DMS114 treated with DMSO at 0.1 percent for 48 hours (cell line): Measurements from ENCODE around the gene C9orf78.

Experiments
- DNase-seq: peaks from one replicate; lab custom pipeline; 2025; ENCODE audit not compliant: unreplicated experiment; lab: John Stamatoyannopoulos, UW

C9orf78 gene

DNA sequence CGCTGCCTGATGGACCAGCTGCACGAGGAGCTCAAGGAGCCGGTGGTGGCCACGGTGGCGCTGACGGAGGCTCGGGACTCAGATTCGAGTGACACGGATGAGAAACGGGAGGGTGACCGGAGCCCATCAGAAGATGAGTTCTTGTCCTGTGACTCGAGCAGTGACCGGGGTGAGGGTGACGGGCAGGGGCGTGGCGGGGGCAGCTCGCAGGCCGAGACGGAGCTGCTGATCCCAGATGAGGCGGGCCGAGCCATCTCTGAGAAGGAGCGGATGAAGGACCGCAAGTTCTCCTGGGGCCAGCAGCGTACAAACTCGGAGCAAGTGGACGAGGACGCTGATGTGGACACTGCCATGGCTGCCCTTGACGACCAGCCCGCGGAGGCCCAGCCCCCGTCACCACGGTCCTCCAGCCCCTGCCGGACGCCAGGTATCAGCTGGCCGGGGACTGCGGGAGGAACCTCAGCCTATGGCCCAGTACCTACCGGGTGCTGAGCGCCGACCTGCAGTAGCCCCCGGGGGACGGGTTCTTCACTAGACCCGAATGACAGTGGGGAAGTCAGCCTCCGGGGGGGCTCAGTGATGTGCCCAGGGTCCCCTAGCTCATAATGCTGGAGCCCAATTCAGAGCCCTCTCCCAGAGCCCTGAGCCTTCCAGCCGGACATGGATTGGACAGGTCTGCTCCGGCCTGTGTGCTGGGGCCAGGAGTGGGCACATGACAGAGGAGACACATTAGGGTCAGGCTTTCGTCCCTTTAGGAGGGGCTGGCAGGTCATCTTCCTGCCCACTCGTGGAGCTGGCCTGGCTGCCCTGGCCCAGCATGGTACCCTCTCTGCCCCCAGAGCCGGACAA, 33.2 kb upstream of the C9orf78 start:
- DNase-seq, result no peak

DNA sequence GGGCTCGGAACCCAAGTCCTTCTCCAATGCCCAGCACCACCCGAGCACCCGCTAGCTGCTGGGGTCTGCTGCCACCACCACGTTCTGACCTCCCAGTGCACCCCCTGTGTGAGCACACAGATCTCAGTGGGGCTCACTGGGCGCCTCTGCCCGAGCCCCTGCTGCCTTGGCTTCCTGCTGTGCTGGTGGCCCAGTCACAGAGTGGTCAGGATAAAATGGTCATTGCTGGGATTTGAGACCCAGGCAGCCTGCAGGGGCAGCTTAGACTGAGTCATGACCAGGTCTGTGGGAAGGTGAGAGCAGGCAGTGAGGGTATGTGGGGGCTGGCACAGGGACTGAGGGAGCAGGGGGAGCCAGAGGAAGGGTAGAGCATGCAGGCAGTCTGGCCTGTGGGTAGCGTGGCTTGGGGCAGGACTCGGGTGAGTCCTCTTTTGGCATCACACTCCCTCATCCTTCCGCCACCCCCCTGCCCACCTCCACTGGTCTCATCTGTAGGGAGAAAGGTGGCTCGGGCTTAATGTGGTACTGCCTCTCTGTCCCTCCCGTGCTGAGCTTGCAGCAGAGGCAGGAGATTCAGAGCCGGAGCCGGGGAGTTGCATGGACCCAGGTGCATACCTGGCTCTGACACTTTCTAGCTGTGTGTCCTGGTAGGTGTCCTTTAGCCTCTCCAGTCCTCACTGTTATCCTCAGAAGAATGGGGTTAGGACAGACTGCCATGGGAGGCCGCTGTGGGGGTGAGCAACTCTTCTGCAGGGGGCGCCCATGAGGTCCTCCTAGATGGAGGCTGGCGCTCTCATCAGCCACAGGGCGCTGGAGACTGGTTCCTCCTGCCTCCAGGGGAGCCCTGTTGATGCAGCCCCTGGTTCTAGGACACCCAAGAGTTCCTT, 32.3 kb upstream of the C9orf78 start:
- no peak for DNase-seq

DNA sequence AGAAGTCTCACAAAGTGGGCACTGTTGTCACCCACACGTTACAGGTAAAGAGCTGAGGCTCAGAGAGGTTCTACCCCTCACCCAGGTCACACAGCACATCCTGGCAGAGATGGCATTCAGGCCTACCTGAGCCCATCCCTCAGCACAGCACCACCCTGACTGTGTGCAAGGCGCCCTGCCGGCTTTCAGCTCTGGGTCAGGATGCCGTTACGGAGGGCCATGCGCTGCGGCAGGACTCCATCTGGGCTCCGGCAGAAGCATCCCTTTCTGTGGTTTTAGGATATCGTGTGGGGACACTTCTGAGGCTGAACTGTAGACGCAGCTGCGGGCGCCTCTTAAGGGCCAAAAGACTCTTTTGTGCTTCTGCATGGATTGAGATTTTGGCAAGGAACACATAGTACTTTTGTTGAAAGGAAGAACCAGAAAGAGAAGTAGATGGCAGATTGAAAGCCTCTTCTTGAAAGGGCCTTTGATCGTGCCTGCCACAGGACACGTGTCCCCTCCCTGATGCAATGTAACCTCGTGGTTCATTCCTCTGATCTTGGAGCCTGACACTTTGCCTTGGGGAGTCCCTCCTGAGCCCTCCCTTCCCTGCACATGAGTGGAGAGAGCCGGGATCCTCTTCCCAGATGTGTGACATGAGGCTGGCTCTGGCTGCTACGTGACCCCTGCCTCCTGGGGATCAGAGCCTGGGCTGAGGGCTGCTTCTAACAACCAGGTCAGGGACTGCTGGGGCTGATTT, 31.5 kb upstream of the C9orf78 start:
- DNase-seq, result no peak

DNA sequence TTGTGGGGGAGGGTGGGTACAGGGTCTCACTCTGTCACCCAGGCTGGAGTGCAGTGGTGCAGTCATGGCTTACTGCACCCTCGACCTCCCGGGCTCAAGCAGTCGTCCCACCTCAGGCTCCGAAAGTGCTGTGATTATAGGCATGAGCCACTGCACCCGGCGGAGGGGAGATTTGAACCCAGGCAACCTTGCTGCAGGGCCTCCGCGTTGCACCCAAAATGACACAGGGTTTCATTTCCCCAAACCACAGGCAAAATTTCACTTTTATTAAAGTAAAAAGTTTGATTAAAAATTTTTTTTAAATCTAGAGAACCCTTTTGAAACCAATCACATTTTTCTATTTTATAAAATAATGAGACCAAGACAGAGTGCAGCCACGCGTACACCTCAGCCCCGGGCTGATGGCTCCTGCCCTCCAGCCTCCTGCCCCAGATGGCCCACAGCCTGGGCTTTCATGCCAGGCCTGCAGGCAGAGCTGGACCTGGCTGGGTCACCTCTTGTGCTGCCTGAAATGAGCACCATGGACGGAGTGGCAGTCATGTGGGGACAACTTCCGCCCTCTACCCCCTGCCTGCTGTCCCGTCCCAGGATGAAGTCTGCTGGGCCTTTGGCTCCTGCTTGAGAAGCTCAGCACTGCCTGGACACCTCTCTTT, 30.7 kb upstream of the C9orf78 start:
- DNase-seq, result no peak

DNA sequence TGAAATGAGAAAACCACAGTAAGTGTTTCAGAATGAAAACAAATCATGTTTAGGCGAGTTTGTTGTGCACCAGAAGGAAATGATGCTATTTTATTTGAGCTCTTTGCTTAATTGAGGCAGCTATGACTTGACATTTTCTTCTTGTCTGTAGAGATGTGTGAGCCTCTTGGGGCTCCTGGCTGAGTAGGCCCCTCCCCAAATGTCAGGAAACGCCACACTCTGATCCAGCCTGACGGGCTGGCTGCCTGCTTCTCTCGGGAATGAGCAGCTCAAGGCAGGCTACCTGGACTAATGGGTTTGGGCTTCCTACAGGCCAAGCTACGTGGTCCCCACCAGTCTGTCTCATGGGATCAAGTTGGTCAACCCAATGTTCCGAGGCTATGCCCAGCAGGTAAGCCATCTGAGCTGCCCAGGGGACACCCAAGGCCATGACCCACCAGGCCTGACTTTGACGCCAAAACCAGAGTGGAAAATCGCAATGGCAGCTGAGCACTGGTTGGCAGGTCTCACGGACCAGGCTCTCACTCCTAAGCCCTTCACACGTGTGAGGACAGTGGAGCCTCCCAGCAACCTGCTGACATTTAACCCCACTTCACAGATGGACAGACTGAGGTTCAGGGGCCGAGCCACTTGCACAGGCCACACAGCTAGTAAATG, 30.0 kb upstream of the C9orf78 start:
- no peak for DNase-seq

DNA sequence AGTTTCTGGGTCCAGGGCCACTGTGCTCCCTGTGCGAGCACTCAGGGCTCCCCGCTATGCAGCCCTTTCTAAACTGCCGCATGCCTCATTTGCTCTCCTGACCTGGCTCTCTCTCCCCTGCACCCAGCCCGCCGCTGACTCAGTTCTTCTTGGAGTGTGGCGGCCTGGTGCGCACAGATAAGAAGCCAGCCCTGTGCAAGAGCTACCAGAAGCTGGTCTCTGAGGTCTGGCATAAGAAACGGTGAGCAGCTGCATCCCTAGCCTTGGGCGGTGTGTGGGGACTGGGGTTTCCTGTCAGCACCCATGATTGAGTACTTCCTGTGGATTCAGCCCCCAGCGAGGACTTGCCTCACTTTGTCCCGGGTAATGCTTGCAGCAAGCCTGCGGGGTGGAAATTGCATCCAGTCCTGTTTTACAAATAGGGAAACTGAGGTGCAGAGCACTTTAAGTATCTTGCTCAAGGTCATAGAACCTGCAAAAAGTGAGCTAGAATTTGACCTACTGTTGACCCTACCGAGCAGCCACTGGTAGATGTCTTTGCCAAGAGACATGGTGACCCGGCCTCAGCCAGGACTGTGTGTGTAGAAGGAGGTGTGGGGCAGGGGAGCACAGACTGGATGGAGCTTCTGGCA, 28.1 kb upstream of the C9orf78 start:
- DNase-seq, result no peak

DNA sequence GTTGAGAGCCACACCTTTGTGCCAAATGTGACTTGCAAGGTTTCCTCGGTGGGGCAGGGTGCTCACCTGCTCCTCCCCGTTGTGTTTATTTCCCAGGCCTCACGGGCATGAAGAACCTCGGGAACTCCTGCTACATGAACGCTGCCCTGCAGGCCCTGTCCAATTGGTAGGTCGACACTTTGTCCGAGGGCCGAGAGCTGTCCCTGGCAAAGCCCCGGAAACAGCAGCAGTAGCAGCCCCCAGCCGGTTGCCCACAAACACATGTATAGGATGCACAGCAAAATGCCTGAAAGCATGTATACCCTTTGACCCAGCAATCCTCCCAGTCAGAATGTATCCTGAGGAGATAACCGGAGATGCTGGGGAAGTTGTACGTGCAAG, 26.4 kb upstream of the C9orf78 start:
- no peak for DNase-seq

DNA sequence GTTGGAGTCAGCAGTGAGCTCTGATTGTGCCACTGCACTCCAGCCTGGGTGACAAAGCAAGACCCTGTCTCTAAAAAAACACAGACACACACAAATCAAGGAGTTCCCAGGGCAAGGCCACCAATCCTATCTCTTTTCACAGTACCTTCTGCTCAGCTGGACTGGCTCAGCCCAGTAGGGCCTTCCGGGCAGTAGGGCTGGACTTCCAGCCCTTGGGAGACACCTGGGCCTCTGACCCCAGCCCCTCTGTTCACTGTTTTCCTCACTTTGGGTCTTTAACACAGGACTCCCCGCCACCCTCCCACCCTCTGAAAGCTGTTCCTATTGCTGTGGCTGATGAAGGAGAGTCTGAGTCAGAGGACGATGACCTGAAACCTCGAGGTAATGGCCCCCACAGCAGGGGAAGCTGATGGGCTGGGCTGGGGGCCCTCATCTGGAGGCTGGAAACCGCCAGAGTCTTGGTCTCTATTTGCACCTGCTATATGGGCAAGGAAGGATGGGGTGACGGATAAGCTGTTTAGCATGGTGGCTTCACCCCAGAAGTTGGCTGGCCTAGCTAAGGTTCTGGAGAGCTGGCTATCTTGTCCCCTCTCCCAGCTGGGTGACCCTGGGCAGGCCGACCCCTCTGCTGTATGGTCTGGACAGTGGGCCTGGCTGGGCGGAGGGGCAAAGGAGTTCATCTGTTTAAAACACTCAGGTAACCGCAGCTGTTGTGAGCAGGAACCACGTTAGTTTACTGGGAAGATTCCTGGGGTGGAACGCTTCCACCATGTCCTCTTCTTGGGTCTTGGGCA, 25.8 kb upstream of the C9orf78 start:
- DNase-seq, result no peak

DNA sequence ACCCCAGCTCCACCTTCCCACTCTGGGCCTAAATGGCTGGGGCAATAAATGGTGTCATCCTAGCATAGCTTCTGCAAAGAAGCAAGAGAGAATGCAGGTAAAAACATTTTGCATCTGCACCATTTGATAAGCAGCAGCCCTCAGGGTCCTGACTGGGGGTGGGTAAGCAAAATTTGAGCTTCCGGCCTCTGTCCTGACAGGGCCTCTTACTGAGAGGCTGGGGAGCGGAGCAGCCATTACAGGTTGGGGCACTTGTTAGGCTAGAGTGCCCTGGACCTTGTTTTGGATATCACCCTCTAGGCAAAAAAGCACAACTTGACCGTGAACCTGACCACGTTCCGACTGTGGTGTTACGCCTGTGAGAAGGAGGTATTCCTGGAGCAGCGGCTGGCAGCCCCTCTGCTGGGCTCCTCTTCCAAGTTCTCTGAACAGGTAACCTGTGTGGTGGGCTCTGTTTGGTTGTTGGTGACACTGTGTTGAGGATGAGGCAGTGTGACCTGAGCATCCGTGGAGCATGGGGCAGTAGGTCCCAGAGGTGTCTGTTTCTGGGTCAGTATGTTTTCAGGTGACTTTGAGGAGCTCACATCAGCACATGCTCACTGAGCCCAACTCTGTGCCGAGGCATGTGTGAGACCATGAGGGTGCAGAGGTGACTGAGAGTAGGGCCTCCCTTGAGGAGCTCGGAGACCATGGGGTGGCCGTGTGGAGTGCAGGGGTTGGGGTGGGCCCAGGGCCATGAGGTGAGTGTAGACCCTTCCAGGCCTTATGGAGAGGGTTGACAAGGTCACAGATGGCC, 23.3 kb upstream of the C9orf78 start:
- DNase-seq, result no peak

DNA sequence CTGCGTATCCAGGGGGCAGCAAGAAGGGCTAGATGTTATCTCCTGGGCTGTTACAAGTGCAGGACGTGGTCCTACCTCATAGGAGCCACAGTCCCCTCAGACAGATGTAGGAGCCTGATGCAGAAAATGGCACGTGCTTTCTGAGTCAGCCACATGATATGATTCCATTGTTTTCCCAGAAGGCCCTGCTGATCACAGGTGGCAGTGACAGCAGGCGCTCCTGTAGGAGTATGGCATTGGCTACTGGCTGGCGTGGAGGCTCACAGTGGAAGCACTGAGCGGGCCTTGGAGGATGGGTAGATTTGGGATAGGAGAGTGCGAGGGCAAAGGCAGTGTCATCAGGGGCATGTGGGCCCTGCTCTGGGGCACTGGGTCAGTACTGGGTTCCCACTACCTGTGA, 22.1 kb upstream of the C9orf78 start:
- no peak for DNase-seq

DNA sequence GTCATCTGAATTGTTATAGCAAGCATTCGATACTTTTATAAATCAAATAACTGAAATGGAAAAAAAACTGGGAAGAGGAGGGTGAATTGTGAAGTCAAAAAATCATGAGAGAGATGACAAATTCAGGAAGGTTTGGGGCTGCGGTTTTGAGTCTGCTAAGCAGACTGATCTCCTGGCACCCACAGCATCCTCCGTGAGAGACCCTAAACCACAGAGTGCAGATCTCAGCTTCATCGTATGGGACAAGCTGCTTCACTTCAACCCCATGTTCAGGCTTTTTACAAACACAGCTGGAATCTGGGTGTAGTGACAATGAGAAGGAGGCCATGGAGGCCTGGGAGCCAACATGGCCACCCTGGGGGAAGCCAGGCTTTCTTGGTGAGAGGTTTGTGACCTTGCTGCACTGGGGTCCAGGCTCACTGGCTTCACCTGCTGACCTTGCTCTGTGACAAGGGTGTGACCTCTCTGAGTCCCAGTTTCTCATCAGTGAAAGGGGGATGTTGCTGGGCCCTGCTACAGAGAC, 19.6 kb upstream of the C9orf78 start:
- no peak for DNase-seq

DNA sequence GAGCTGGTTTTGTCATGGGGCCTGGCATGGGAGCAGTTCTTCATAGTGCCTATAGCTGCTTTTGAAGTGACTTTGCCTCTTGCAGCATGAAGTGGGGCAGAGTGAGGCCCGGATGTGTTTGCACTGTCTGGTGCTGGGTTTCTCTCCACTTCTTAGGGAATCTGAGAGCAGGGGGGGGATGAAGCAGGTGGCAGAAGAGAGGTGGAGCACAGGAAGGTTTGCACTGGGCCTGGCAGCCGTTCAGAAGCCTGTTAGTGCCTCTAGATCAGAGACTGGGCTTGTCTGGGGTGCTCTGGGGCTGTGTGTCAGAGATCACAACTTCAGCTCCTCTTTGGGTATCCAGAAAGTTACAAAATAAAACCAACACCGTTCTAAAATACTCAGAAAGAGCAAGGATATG, 18.5 kb upstream of the C9orf78 start:
- no peak for DNase-seq

DNA sequence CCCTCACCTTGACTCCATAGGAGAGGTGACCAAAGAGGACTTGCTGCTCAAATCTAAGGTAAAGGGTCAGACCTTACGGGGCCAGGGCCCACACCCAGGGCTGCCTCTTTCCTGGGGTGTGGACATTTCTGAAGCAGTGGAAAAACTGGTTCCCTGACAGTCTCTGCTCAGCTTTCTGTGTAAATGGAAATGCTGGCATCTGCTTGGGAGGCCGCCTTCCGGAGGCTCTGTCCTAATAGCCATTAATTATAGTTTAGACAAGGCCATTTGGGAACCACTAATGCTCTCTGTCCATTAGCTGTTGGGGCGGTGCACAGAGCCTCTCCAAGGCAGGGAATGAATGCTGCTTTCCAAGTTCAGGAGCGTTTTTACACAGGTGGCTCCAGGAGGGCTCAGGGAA, 17.5 kb upstream of the C9orf78 start:
- no peak for DNase-seq

DNA sequence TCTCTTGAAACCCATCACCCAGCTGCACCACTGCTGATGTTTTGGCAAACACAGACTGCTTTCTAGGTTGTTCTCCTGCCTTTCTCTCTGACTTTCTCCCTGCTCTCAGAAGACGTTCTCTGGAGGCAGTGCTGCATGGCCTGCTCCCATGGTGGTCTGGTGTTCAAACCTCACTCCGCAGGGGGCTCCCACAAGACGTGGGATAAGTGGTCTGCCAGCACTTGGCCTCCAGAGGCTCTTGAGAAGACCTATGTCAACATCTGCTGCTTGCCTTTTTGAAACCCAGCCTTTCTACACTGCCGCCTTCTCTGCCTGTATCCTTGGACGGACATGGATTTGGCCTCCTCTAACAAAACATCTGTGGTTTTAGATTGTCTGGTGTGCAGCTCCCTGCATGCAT, 16.7 kb upstream of the C9orf78 start:
- DNase-seq, result no peak

DNA sequence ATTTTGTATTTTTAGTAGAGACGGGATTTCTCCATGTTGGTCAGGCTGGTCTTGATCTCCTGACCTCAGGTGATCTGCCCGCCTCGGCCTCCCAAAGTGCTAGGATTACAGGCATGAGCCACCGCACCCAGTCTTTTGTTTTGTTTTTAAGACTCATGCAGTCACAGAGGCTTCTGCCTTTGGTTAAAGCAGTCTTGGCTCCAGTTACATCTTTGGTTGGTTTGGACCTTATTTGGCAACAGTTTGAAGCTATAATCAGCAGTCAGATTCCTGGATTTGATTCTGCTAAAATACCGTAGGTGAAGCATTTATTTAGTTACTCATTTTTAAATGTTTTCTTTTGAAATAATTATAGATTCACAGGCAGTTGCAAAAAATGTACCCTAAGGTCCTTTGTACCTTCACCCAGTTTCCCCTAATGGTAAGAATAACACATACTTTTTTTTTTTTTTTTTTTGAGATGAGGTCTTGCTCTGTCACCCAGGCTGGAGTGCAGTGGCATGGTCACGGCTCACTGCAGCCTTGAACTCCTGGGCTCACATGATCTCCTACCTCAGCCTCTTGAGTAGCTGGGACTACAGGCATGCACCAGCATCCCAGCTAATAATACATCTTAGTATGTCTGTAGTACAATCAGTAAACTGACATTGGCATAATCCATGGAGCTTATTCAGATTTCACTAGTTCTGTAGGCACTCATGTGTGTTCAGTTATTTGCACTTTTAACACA, 15.9 kb upstream of the C9orf78 start:
- no peak for DNase-seq

DNA sequence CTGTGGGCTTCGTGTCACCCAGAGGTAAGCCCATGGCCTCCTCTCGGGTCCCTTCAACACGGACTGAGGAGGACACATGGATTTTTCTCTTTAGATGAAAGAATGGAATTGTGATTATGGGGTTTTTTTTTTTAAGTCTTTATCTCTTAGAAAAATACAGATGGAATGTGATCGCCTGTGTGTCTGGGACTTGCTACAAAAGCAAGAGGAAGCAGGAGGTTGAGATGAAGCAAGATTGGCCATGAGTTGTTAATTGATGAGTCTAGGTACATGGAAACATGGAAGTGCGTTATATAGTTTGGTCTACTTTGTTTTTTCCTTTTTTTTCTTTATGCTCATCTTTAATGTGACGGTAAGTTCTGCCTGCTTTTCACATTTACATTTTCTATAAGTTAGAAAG, 14.8 kb upstream of the C9orf78 start:
- no peak for DNase-seq

DNA sequence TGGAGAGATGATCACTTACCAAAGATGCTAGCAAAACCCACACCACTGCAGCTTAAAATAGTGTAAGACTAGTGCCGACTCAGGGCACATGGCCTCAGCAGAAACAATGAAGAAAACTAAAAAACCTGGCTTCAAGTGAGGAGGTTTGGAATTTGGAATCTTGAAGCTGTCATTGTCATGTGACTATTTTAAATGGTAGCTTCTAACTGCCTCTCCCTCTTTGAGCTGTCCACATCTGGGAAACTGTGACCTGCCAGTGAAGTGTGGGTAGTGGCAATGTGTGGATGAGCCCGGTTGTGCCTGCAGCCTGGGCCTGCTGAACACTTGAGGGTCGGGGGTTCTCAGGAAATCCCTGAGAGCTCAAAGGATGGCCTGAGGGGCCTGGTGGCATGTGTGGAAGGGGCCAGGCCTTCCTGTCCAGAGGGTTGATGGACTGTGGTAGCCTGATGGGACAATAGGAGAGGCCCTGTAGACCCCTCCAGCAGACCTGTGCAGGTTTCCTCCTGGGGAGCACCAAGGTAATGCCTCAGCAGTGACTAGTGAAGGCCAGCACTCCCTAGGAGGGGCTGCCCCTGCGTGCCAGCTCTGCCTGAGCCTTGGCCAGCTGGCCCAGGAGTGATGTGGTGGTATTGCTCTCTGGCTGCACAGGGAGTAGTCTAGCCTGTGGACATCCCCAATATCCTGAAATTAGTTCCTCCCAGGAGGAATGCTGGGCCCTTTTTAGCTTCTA, 13.8 kb upstream of the C9orf78 start:
- no peak for DNase-seq
